Activated CD4-positive, alpha-beta T cell treated with anti-CD3 and anti-CD28 coated beads for 1 hour (primary cell): ENCODE measurements around the gene PABPC1L2B.
"Not testable (repeated sequence)": the region's sequence is repeated elsewhere in the genome, so short reads cannot be mapped to it uniquely, and the experiment has no call there.

ENCODE experiments used
- DNase-seq: peaks from one replicate; pipeline ENCODE4 v3.0.0-alpha.2; 2020

The PABPC1L2B gene

GRCh38 chrX:73002733-73003132, at the start of gene PABPC1L2B:
TSS of gene PABPC1L2B (plus strand) at chrX:73002939. CDS start at chrX:73003643, 704 bp downstream.
- not testable (repeated sequence) for DNase-seq

- DNase-seq: not testable (repeated sequence)
Observed at GRCh38 chrX:72959971-72960370, 42.8 kb upstream of the PABPC1L2B start.

GRCh38 chrX:72971859-72972258, 30.9 kb upstream of the PABPC1L2B start:
- not testable (repeated sequence) for DNase-seq

- not testable (repeated sequence) for DNase-seq
Observed at GRCh38 chrX:72974885-72975284, 27.9 kb upstream of the PABPC1L2B start.

- DNase-seq: not testable (repeated sequence)
Observed at GRCh38 chrX:72980894-72981469, 21.8 kb upstream of the PABPC1L2B start.

- not testable (repeated sequence) for DNase-seq
Observed at GRCh38 chrX:73004032-73004431, 1.3 kb downstream of the PABPC1L2B start.

GRCh38 chrX:73021361-73022092, 18.8 kb downstream of the PABPC1L2B start:
- no peak for DNase-seq

- DNase-seq: not testable (repeated sequence)
Observed at GRCh38 chrX:73022093-73022445, 19.3 kb downstream of the PABPC1L2B start.

- DNase-seq: no peak
Observed at GRCh38 chrX:73028876-73029275, 26.1 kb downstream of the PABPC1L2B start.
